NK-92 treated with Interleukin-12 subunit alpha and Interleukin-12 subunit beta, amount 100 ng/mL, for 24 hours (cell line): ENCODE results near the gene NPL.

ENCODE experiments used
- DNase-seq: peaks from one replicate; lab custom pipeline; 2025; lab: John Stamatoyannopoulos, UW

The NPL gene

GRCh38 chr1:182816863-182817262, 27.3 kb downstream of the NPL start:
- no peak for DNase-seq

GRCh38 chr1:182817802-182818201, 28.2 kb downstream of the NPL start:
- no peak for DNase-seq

GRCh38 chr1:182823220-182823619, 33.6 kb downstream of the NPL start:
- DNase-seq, result no peak

GRCh38 chr1:182826892-182827291, 37.3 kb downstream of the NPL start:
- DNase-seq, result no peak

DNA sequence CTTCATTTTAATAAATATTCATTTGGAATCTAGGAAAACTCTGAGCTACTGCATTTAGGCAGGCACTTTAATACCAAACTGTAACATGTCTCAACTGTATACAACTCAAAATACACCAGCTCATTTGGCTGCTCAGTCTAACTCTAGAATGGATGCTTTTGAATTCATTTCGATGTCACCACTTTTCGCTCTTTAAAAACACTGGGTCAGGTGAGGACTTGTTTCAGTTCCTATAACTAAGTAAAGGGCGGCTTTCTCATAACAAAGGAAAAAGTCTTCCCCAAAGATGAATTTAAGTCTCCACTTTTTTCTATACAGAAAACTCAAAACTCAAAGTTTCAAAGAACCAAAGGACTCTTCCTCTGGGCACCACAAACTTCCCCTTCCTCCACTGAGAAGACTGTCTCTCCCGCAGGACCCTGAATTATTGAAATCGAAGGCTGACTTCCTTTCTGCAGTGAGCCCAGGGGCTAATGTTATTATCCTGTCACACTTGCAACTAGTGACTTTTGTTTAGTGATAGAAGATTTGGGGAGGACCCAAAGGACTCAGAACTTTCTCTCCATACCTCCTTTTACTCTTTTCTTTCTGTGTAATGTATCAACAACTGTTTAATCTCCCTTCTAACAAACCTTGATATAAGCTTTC, 39.8 kb downstream of the NPL start:
- DNase-seq, result no peak

GRCh38 chr1:182833271-182833670, 43.7 kb downstream of the NPL start:
- no peak for DNase-seq

DNA sequence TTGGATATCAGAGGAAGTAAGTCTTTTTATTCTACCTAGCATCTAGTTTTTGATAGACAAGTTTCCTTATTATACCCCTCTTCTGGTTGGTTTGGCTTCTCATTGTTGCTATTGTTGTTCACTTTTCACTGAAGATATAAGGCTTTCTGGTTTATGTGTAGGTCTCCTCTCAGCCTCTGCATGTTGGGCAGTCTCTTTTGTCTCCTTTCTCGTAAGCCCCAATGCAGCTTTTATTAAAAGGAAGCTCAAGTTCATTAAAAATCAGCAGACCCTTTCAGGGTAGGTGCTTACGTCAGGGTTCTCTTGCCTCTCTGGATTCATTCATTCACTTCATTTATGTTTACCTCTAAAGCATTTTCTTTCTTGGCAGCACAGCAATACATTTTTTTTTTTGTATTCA, 44.8 kb downstream of the NPL start:
- DNase-seq, result no peak

DNA sequence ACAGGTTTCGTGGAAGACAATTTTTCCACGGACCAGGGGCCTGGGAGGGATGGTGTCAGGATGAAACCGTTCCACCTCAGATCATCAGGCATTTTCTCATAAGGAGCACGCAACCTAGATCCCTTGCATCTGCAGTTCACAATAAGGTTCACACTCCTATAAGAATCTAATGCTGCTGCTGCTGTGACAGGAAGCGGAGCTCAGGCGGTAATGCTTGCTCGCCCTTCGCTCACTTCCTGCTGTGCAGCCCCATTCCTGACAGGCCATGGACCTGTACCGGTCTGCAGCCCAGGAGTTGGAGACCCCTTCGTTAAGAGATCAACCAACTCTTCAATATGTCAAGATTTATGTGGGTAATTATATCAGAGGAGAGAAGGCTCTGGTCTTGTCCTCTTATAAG, 46.2 kb downstream of the NPL start:
- DNase-seq, result no peak

DNA sequence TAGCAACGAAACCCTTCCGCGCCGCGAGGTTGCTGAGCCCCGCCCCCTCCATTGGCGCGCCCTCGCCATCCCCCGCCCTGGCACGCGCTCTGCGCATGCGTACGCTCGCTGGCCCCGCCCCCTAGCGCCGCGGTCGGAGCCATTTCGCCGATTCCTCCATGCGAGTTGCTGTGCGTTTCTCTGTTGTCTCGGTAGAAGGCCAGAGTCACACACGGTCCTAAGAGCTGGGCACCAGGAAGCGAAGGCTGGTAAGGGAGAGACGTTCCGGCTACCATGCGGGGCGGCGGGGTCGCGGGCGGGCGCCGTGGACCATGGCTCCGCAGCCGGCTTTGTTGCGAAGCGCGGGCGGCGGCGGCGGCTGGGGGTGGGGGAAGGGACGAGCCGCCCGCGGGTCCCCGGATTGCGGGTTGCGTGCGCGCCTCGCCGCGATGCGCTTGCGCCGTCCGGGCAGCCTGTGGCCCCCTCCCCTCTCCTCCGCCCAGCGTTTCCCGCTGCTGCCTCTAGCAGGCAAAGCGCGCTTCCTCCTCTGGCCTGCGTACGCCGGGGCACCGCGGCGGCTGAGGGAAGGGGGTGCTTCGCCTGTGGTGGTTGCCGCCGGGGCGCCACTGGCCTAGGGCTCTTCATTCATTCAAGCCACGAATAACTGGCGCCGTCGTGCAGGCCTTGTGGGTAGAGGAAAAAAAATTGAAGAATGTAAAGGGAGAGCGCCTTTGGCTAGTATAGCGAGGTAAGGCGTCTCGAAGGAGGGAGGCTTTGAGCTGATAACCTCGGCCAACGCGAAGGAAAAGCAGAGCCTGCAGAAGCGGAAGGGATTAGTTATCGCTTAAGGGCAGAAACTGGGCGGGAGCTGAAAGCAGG, 49.9 kb downstream of the NPL start, which contains the start of gene DHX9:
Gene DHX9, plus strand, starts transcription at position 139 of the 858 bp plus-strand sequence. CDS start 3,220 bp downstream, outside the sequence.
- DNase-seq, result peak; percentile 91

- no peak for DNase-seq
Observed at GRCh38 chr1:182841368-182841988, 51.9 kb downstream of the NPL start.

GRCh38 chr1:182842265-182842664, 52.7 kb downstream of the NPL start:
- DNase-seq, result no peak

GRCh38 chr1:182845379-182845778, 55.8 kb downstream of the NPL start:
- no peak for DNase-seq

- no peak for DNase-seq
Observed at GRCh38 chr1:182845894-182846293, 56.3 kb downstream of the NPL start.

GRCh38 chr1:182847105-182847504, 57.5 kb downstream of the NPL start:
- no peak for DNase-seq

DNA sequence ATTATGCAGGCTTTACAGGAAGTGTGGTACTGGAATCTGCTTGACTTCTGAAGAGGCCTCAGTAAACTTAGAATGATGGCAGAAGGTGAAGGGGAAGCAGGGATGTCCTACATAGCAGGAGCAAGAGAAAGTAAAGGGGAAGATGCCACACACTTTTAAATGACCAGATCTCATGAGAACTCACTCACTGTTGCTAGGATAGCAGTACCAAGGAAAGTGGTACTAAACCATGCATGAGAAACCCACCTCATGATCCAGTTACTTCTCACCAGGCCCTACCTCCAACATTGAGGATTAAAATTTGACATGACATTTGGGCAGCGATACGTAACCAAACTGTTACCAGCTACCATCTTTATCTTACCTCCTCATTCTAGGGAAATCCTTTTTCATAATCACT, 59.2 kb downstream of the NPL start:
- no peak for DNase-seq

- DNase-seq, result no peak
Observed at GRCh38 chr1:182850319-182850718, 60.7 kb downstream of the NPL start.

DNA sequence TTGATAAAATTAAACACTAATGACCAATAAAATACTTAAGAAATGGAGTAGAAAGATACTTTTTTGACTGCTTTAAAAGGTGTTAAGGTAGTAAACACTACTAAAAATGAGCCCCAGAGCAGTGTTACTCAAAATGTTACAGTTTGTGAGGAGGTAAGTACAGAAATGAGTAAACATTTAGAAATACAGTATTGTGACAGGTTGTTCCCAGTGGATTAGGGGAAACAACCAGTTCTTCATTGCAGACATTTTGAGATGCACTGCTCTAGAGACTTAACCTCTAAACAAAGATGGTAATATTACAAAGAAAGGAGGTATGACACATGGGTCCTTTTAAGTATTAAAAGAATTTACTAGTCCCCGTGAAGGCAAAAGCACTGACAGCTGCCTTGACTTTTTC, 62.3 kb downstream of the NPL start:
- DNase-seq, result no peak

DNA sequence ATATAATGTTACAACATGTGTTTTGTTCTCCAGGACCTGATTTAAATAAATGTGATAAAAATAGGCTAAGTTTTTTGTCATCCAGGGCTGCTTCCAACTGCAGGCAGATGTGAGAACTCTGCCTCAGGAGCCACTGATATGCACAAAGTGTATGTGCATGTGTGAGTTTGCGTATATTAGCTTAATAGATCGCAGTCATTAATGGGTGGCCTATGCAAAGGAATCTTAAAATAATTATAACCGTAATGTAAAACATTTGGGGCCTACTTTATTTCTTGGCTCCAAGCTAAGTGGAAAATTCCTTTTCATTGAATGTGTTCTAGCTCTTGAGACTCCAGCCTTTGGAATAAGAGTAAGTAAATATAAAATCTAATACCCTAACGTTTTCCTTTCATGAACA, 66.3 kb downstream of the NPL start:
- no peak for DNase-seq

DNA sequence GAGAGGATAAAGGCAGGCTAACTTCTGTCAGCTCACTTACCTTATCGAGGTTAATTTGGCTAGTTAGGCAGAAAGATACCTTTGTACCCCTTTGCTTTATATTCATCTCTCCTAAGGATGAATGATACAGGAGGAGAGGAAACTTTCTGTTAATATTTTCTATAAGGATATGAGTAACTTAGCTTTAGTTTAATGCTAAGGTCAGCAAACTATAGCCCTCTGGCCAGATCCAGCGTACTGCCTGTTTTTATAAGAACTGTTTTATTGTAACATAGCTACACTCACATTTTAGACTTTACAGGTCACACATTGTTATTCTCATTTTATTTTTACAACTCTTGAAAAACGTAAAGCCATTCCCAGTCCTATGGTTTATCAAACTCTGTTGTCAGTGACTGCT, 67.6 kb downstream of the NPL start:
- no peak for DNase-seq

DNA sequence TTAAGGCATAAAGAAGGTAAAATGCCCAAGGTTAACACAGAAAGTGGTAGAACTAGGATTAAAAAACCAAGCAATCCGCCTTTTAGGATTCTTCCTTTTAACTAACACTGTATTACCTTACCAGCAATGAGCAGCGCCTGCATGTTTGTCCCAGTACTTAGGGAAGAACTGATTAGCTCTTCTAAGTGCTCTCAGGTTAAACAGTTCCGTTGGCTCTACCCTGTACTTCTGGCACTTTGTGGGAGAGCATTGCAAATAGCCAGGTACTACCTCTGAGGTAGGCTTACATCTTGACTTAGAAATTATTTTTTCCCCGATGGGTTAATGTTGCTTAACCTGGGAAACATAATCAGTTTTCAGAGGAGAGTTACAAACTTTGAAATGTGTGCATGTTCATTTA, 71.1 kb downstream of the NPL start:
- no peak for DNase-seq

DNA sequence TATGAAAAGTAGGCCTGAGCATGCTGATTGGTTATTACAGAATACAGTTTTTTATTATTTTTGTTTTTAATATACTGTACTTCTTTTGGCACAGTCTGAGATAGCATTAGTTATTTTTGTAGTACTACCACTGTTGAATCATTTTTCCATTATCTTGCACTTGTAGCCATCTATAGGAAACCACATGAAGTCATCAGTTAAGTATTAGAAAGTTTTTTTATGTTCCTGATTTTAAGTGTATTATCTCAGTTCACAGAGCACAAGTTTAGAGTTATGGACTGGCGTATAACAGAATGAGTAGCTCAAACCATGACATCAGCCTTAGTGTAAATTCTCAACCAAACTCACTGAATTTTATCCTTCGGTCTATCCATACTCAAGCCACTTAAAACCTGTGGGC, 72.4 kb downstream of the NPL start:
- no peak for DNase-seq

- DNase-seq, result no peak
Observed at GRCh38 chr1:182862827-182863226, 73.3 kb downstream of the NPL start.

- no peak for DNase-seq
Observed at GRCh38 chr1:182863940-182864339, 74.4 kb downstream of the NPL start.
